Psoas muscle (tissue), 8 donors: ENCODE data around the gene NTN5. TPM values are rescaled to one million over a fixed set of nuclear protein-coding genes. Genes with fewer than 3 reads are reported as not detected.
A peak's percentile ranks its signal among the peaks of the same experiment; 100 is the strongest.
"Not testable (repeated sequence)": the region's sequence is repeated elsewhere in the genome, so short reads cannot be mapped to it uniquely, and the experiment has no call there.

Experiments used
- ATAC-seq, 4 donors: fragments of 200-7000 bp; cut with Tn5 transposase; one replicate each; pipeline ENCODE4 v1.9.1; 2020; ENCODE audit warnings: moderate library complexity in 3 of 4, mild to moderate bottlenecking in 2 of 4
- DNase-seq, 2 donors: peaks; one replicate each; pipeline ENCODE4 v3.0.0-alpha.2; 2020
- H3K27ac ChIP-seq: fragments of 200-600 bp; one replicate; pipeline ENCODE4 v1.8.0; 2022
- H3K27me3 ChIP-seq, 3 donors: fragments of 200-600 bp in 1 of 3; one replicate each; pipeline versions ENCODE4 v1.6.1 to v1.8.0; 2013 to 2022; ENCODE audit warnings: low read length in 2 of 3, mild to moderate bottlenecking in 2 of 3, moderate library complexity in 1 of 3; ENCODE audit not compliant: insufficient read depth in 3 of 3
- H3K36me3 ChIP-seq, 2 donors: fragments of 200-600 bp in 1 of 2; one replicate each; pipeline versions ENCODE4 v1.6.1 to v1.8.0; 2013 to 2022; ENCODE audit warnings: low read depth in 1 of 2, mild to moderate bottlenecking in 1 of 2, moderate library complexity in 1 of 2; ENCODE audit not compliant: insufficient read depth in 1 of 2
- H3K4me1 ChIP-seq: fragments of 200-600 bp; one replicate; pipeline ENCODE4 v1.8.0; 2022
- H3K4me3 ChIP-seq: fragments of 200-600 bp; one replicate; pipeline ENCODE4 v1.8.0; 2022; ENCODE audit warnings: mild to moderate bottlenecking
- H3K9me3 ChIP-seq: fragments of 200-600 bp; one replicate; pipeline ENCODE4 v1.8.0; 2022
- CTCF ChIP-seq: fragments of 200-600 bp; IDR thresholded peaks from one replicate; pipeline ENCODE4 v1.8.0; 2022; ENCODE audit warnings: antibody characterized with exemption
- WGBS, 3 donors: extraction: QIAGEN DNeasy Blood & Tissue Kit; methylation state at CpG; one replicate each; pipeline versions ENCODE4 v1.1.6 to v1.1.7; 2013; 5-methylcytosine and 5-hydroxymethylcytosine counted together
- intact Hi-C, 2 donors: fragments of 100-400 bp; cut with DNase I; formaldehyde crosslinking; loops; one replicate each; pipeline versions ENCODE4 v1.11.0 to v1.14.2; 2022
- polyA plus RNA-seq, 3 donors: library from polyadenylated mRNA; stranded (reverse); fragments of 200-250 nt; gene quantifications; one replicate each; pipeline ENCODE4 v1.2.3, GENCODE V29; 2013
- total RNA-seq, 4 donors: library from RNA; stranded (reverse); fragmentation: NEBNext Ultra II Directional in 2 of 4; extraction: Animal tissue kit (Norgen Biotek cat#: 25700) in 2 of 4; gene quantifications; one replicate each; pipeline versions ENCODE4 v1.2.1 to v1.2.4, GENCODE V29; 2021 to 2023
- donor health status: healthy with polysubstance abuse.
- donor health status: DM: no; HTN: no; CAD: no; lungs with moderate emphysema.
- donor health status: Bipolar disorder and iron deficiency.
- donor health status: healthy.
- donor health status: DM: yes; HTN: yes; CAD: no.
- donor health status: DM: no; HTN: no; CAD: no.
- donor health status: DM: no; HTN: no; CAD: no.
- donor health status: DM: yes; HTN: yes; CAD: no.

NTN5 gene
- total and polyA plus RNA-seq, 7 donors = 0.04 to 0.21 TPM; not detected in 5

GRCh38 chr19:48698046-48698445, 25.2 kb upstream of the NTN5 start:
- Histone ChIP-seq H3K9me3 (no peaks in the 10 kb centered on the region), H3K27ac (no peak overlapping the region), H3K4me3 (no peak overlapping the region), H3K36me3 (no peaks in the 10 kb centered on the region), H3K27me3 (peaks cover 0 to 17% (median 5%) of the 10 kb centered on the region in 3 donors), H3K4me1 (no peaks in the 10 kb centered on the region)
- ATAC-seq (no peak), DNase-seq (no peak)
- 50 to 56% (median 53%) methylated on average over 4 of the region's 4 CpGs for WGBS, 3 donors
- intact Hi-C loops = no loop called here
- TF ChIP-seq CTCF = no peak

- Histone ChIP-seq H3K36me3 (no peaks in the 10 kb centered on the region), H3K27ac (no peak overlapping the region), H3K4me1 (no peaks in the 10 kb centered on the region), H3K9me3 (no peaks in the 10 kb centered on the region), H3K4me3 (peak overlapping the region; percentile 45), H3K27me3 (peaks cover 0 to 17% (median 5%) of the 10 kb centered on the region in 3 donors)
- intact Hi-C loops = no loop called here
- no peak for TF ChIP-seq CTCF
- DNase-seq (no peak), ATAC-seq (peak in 2 of 4 donors; percentile 21)
- WGBS, 3 donors = 9 to 14% (median 13%) methylated on average over 30 to 34 of the region's 34 CpGs
Observed at GRCh38 chr19:48696353-48697010, 23.7 kb upstream of the NTN5 start.

- no peak for TF ChIP-seq CTCF
- peak in 1 of 4 donors; percentile 34 for ATAC-seq
- Histone ChIP-seq H3K36me3 (no peaks in the 10 kb centered on the region), H3K27me3 (peaks cover 0 to 17% (median 5%) of the 10 kb centered on the region in 3 donors), H3K9me3 (no peaks in the 10 kb centered on the region), H3K4me1 (no peaks in the 10 kb centered on the region), H3K27ac (no peak within 1 kb of the TSS), H3K4me3 (peak within 1 kb of the TSS; percentile 45)
- intact Hi-C loops = no loop called here
- 48 to 54% (median 51%) methylated on average over 10 to 16 of the region's 16 CpGs for WGBS, 3 donors
- no peak for DNase-seq
Observed at GRCh38 chr19:48695743-48696352, 23.0 kb upstream of the NTN5 start, which contains the start of gene FUT2. TSS of gene FUT2 (plus strand) at chr19:48695971. CDS start at chr19:48702957, 6,986 bp downstream.

- intact Hi-C loops, H3K36me3 ChIP-seq, H3K4me1 ChIP-seq, H3K27ac ChIP-seq, H3K9me3 ChIP-seq, ATAC-seq, DNase-seq, H3K4me3 ChIP-seq: not testable (repeated sequence)
- 82 to 89% (median 88%) methylated on average over 9 of the region's 9 CpGs for WGBS, 3 donors
- peaks cover 0 to 17% (median 5%) of the 10 kb centered on the region in 3 donors for H3K27me3 ChIP-seq
Observed at GRCh38 chr19:48693629-48694028, 20.8 kb upstream of the NTN5 start.

GRCh38 chr19:48689449-48689848, 16.6 kb upstream of the NTN5 start:
- Histone ChIP-seq H3K27ac (no peak overlapping the region), H3K9me3 (no peaks in the 10 kb centered on the region), H3K4me1 (no peaks in the 10 kb centered on the region), H3K4me3 (no peak overlapping the region), H3K27me3 (no peaks in the 10 kb centered on the region), H3K36me3 (no peaks in the 10 kb centered on the region)
- 64 to 75% (median 68%) methylated on average over 7 of the region's 7 CpGs for WGBS, 3 donors
- intact Hi-C loops = no loop called here
- ATAC-seq (no peak), DNase-seq (no peak)
- TF ChIP-seq CTCF = no peak
